ENCODE results near the gene COG5. TPM values are rescaled to one million over a fixed set of nuclear protein-coding genes. Genes with fewer than 3 reads are reported as not detected.

The COG5 gene
- total and polyA plus RNA-seq, 2 of the 4 experiments (the other 2 are of a cell fraction): 18.5 to 27.4 TPM

GRCh38 chr7:107160389-107160788, 403.3 kb downstream of the COG5 start:
- no peaks in the 10 kb centered on the region for H3K9me3 ChIP-seq (ENCODE audit: control insufficient read depth, insufficient read depth, low read length)
- no TSS peak for BruUV-seq (replicated peaks)
- DNase-seq: no peak
- H3K56ac ChIP-seq (ENCODE audit: extremely low read depth, insufficient read depth, low read length): no peak overlapping the region
- no peak for ATAC-seq (ENCODE audit: low read depth)
- no peak overlapping the region for H3K4me3 ChIP-seq (ENCODE audit: insufficient read depth, low read depth, low read length)
- peak overlapping the region; percentile 81; the same call in 1 of the 2 replicates for H2AK5ac ChIP-seq (ENCODE audit: low read depth, low read length)
- H3K23ac ChIP-seq (ENCODE audit: low read depth, low read length): no peak overlapping the region
- H3K36me3 ChIP-seq (ENCODE audit: control insufficient read depth, insufficient read depth, low read length): no peaks in the 10 kb centered on the region
- no peaks in the 10 kb centered on the region for H3K4me1 ChIP-seq (ENCODE audit: control insufficient read depth, insufficient read depth, low read length)
- no peak overlapping the region for H3K4me2 ChIP-seq (ENCODE audit: low read depth, low read length)
- H2AFZ ChIP-seq (replicated peaks; ENCODE audit: low read length, poor library complexity): no peak overlapping the region
- H2BK20ac ChIP-seq (ENCODE audit: low read depth, low read length): no peak overlapping the region
- no peak overlapping the region for H2BK15ac ChIP-seq (ENCODE audit: low read depth, low read length)
- CTCF ChIA-PET: no interaction called here
- intact Hi-C loops (cut with micrococcal nuclease) (no loop called here), dilution Hi-C loops (cut with HindIII; ENCODE audit: low sequenced_read_pairs, unreplicated experiment) (no loop called here), in situ Hi-C loops (cut with MboI; ENCODE audit: low sequenced_read_pairs) (no loop called here)
- POLR2A ChIA-PET (ENCODE audit: unreplicated experiment): no interaction called here
- H3K4ac ChIP-seq (ENCODE audit: low read depth, low read length): no peak overlapping the region
- H3K27ac ChIP-seq (ENCODE audit: insufficient read depth, low read length): no peak overlapping the region
- H4K91ac ChIP-seq (ENCODE audit: insufficient read depth, low read depth, low read length): no peak overlapping the region
- no peak overlapping the region for H3K18ac ChIP-seq (ENCODE audit: low read depth, low read length)
- H2AK9ac ChIP-seq (replicated peaks; ENCODE audit: low read depth, low read length, poor library complexity): no peak overlapping the region
- H4K20me1 ChIP-seq (ENCODE audit: insufficient read depth, low read length): no peaks in the 10 kb centered on the region
- H3K9me1 ChIP-seq (ENCODE audit: insufficient read depth, low read length): no peaks in the 10 kb centered on the region
- H4K8ac ChIP-seq (ENCODE audit: low read depth in 2 of 2, low read length in 2 of 2): no peak overlapping the region
- no peak overlapping the region for H2BK120ac ChIP-seq (ENCODE audit: low read depth, low read length)
- no peak overlapping the region for H4K5ac ChIP-seq (ENCODE audit: low read depth, low read length)
- no peak overlapping the region for H3K14ac ChIP-seq (replicated peaks; ENCODE audit: low read depth, low read length)
- H3K9ac ChIP-seq (ENCODE audit: low read depth, low read length): no peak overlapping the region
- H3K27me3 ChIP-seq (ENCODE audit: control insufficient read depth, insufficient read depth, low read length): no peaks in the 10 kb centered on the region
- WGBS, 2 experiments (ENCODE audit: extremely low coverage in 2 of 2, insufficient read length in 1 of 2): no CpG with 5 or more reads among the region's 2 CpGs
- H3K79me1 ChIP-seq (ENCODE audit: low read depth in 1 of 2, low read length in 2 of 2): no peaks in the 10 kb centered on the region
- TF ChIP-seq CEBPB (IDR thresholded peaks at IDR 0.05; ENCODE audit: low read depth, low read length): no peak
- no peak for TF ChIP-seq CHD1 (IDR thresholded peaks at IDR 0.05; ENCODE audit: low read depth, low read length)
- TF ChIP-seq SMC3 (IDR thresholded peaks at IDR 0.05; ENCODE audit: low read depth, low read length): no peak
- no peak for TF ChIP-seq MAFK (IDR thresholded peaks at IDR 0.05; ENCODE audit: low read depth, low read length)
- TF ChIP-seq RFX5 (IDR thresholded peaks at IDR 0.05; ENCODE audit: low read depth, low read length): no peak
- TF ChIP-seq CTCF (conservative IDR thresholded peaks at IDR 0.05; ENCODE audit: low read depth, low read length): no peak
- no peak for TF ChIP-seq ELK1 (IDR thresholded peaks at IDR 0.05; ENCODE audit: borderline replicate concordance, low read depth, low read length)
- no peak for TF ChIP-seq USF2 (IDR thresholded peaks at IDR 0.05; ENCODE audit: low read depth, low read length)
- peak overlapping the region; percentile 33 for H2BK5ac ChIP-seq (ENCODE audit: low read depth, low read length, poor library complexity, severe bottlenecking)

Data from IMR-90 (cell line).